Measurements from ENCODE around the gene SYNE1. TPM values are rescaled to one million over a fixed set of nuclear protein-coding genes. Genes with fewer than 3 reads are reported as not detected.
"Not testable (repeated sequence)": the region's sequence is repeated elsewhere in the genome, so short reads cannot be mapped to it uniquely, and the experiment has no call there.

Gene SYNE1
- total RNA-seq, 1 experiment from 2014 or later = 2.5 TPM

- DNase-seq = no peak
- Histone ChIP-seq H3K4me3 (ENCODE audit: insufficient read depth, low read depth, low read length) (no peak overlapping the region), H3K36me3 (replicated peaks; ENCODE audit: control insufficient read depth, insufficient read depth, low read length) (no peaks in the 10 kb centered on the region), H3K27me3 (ENCODE audit: control insufficient read depth, insufficient read depth, low read length) (no peaks in the 10 kb centered on the region)
These were observed 558.4 kb downstream of the SYNE1 start for GRCh38 chr6:152078804-152079203.

- no peak for DNase-seq
- no peaks in the 10 kb centered on the region for H3K27me3 ChIP-seq (ENCODE audit: control insufficient read depth, insufficient read depth, low read length)
- no peaks in the 10 kb centered on the region for H3K36me3 ChIP-seq (replicated peaks; ENCODE audit: control insufficient read depth, insufficient read depth, low read length)
- no peak overlapping the region for H3K4me3 ChIP-seq (ENCODE audit: insufficient read depth, low read depth, low read length)
These were observed 559.2 kb downstream of the SYNE1 start for GRCh38 chr6:152078001-152078400.

- not testable (repeated sequence) for H3K27me3 ChIP-seq (ENCODE audit: control insufficient read depth, insufficient read depth, low read length); DNase-seq; H3K4me3 ChIP-seq (ENCODE audit: insufficient read depth, low read depth, low read length); H3K36me3 ChIP-seq (replicated peaks; ENCODE audit: control insufficient read depth, insufficient read depth, low read length)
These were observed 560.9 kb downstream of the SYNE1 start for GRCh38 chr6:152076242-152076641.

GRCh38 chr6:152071843-152072242 lies 565.3 kb downstream of the SYNE1 start:
- Histone ChIP-seq H3K36me3 (replicated peaks; ENCODE audit: control insufficient read depth, insufficient read depth, low read length) (no peaks in the 10 kb centered on the region), H3K27me3 (ENCODE audit: control insufficient read depth, insufficient read depth, low read length) (no peaks in the 10 kb centered on the region), H3K4me3 (ENCODE audit: insufficient read depth, low read depth, low read length) (no peak overlapping the region)
- no peak for DNase-seq

Other genes with a start within 250 kb of the SYNE1 start
- 0.92 and 2.7 TPM in 2 replicates for gene MYCT1, start 60.5 kb upstream of the SYNE1 start, total RNA-seq (2014; rRNA removed; shearing (Covaris generic))
- not detected in 2 replicates for gene VIP, start 113.4 kb upstream of the SYNE1 start, total RNA-seq (2014; rRNA removed; shearing (Covaris generic))